HG03095 (cell line): ENCODE data around the gene CDKL4.
"Not testable (repeated sequence)": the region's sequence is repeated elsewhere in the genome, so short reads cannot be mapped to it uniquely, and the experiment has no call there.

Experiments used
- ATAC-seq: cut with Tn5 transposase; IDR thresholded peaks from one replicate; pipeline ENCODE4 v1.9.1; 2021; ENCODE audit warnings: moderate library complexity; ENCODE audit not compliant: unreplicated experiment

Gene CDKL4

GRCh38 chr2:39179974-39180960, 63.5 kb downstream of the CDKL4 start:
- ATAC-seq = no peak

GRCh38 chr2:39178756-39179155, 65.0 kb downstream of the CDKL4 start:
- no peak for ATAC-seq

- no peak for ATAC-seq
Measured at GRCh38 chr2:39176997-39177396, 66.8 kb downstream of the CDKL4 start.

GRCh38 chr2:39175026-39175812, 68.6 kb downstream of the CDKL4 start:
- ATAC-seq = no peak

GRCh38 chr2:39174022-39174421, 69.7 kb downstream of the CDKL4 start:
- no peak for ATAC-seq

DNA sequence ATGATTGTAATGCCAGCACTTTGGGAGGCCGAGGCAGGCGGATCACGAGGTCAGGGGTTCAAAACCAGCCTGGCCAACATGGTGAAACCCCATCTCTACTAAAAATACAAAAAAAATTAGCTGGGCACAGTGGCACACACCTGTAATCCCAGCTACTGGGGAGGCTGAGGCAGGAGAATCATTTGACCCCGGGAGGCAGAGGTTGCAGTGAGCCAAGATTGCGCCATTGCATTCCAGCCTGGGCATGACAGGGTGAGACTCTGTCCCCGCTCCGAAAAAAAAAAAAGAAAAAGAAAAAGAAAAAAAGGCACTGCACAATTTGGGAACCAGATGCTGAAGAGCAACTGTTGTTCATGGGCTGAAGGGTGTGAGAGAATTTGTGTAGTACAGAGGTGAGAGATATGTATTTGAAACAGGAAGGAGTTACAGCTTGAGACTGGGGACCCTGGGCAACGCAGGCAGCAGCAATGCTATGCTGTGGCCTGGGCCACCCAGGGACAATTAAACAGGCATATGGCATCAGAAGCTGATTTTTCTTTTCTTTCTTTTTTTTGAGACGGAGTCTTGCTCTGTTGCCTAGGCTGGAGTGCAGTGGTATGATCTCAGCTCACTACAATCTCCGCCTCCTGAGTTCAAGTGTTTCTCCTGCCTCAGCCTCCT, 71.6 kb downstream of the CDKL4 start:
- ATAC-seq = not testable (repeated sequence)

- ATAC-seq = no peak
Measured at GRCh38 chr2:39171621-39172020, 72.1 kb downstream of the CDKL4 start.

DNA sequence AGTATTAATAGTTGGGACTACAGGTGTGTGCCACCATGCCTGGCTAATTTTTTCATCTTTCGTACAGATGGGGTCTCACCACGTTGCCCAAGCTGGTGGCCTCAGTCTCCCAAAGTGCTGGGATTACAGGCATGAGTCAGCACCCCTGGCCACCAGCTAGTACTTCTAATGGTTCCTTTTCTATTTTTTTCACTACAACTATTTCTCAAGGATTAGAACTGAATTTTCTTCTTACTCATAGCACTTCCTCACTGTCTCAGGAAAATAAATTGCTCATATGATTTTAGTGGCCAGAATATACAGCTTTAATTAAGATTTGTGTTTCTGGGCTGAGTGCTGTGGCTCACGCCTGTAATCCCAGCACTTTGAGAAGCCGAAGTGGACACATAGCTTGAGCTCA, 79.7 kb downstream of the CDKL4 start:
- ATAC-seq = no peak

- ATAC-seq = no peak
Measured at GRCh38 chr2:39160982-39161381, 82.8 kb downstream of the CDKL4 start.

GRCh38 chr2:39159283-39159682, 84.5 kb downstream of the CDKL4 start:
- no peak for ATAC-seq

GRCh38 chr2:39158351-39158750, 85.4 kb downstream of the CDKL4 start:
- ATAC-seq = no peak

DNA sequence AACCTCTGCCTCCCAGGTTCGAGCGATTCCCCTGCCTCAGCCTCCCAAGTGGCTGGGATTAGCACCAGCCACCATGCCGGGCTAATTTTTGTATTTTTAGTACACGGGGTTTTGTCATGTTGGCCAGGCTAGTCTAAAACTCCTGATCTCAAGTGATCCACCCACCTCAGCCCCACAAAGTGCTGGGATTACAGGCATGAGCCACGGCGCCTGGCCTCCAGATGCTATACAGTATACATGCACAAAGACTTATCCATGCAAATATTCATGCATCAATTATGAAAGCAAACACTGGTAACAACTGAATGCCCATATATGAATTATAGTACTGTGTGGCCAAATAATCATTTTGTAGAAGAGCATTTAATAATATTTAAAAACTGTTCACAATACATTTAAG, 86.9 kb downstream of the CDKL4 start:
- no peak for ATAC-seq

- ATAC-seq = no peak
Measured at GRCh38 chr2:39156107-39156506, 87.7 kb downstream of the CDKL4 start.

- not testable (repeated sequence) for ATAC-seq
Measured at GRCh38 chr2:39155573-39155972, 88.2 kb downstream of the CDKL4 start.

- no peak for ATAC-seq
Measured at GRCh38 chr2:39154944-39155343, 88.8 kb downstream of the CDKL4 start.

DNA sequence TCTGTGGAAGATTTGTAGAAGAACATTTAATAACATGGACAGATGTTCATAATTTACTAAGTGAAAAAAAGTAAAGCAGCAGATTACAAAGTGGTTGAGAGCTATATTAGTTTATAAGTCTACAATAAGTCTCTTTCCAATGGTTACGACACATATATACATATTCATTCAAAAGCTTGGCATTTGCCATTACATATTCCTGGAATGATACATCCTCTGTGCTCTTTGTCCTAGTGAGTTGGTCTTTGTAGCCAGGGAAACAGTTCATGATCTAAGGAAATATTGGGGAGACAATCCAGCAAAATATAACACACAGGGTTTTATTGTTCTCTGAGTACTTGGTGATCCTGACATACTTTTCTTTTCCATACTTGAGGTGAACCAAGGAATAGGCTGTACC, 90.5 kb downstream of the CDKL4 start:
- ATAC-seq = no peak

GRCh38 chr2:39152504-39152903, 91.3 kb downstream of the CDKL4 start:
- no peak for ATAC-seq

DNA sequence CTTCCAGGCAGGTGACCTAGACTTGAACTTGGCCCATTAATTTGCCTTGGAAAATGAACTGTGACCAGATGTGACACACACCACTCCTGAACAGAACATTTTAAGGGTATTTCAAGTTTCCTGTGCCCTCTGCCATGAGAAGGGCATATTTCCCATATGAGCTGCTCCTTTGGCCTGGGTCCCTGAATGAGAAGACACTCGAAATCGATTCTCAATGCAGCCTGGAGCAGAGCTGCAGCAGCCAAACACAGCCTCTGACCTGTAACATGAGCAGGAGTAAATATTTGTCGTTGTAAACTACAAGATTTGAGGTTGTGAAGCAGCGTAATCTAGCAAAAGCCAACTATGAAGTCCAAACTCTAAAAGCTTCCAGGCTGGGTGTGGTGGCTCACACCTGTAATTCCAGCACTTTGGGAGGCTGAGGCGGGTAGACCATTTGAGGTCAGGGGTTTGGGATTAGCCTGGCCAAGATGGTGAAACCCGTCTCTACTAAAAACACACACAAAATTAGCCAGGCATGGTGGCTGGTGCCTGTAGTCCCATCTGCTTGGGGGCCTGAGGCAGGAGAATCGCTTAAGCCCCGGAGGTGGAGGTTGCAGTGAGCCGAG, 92.8 kb downstream of the CDKL4 start:
- no peak for ATAC-seq

- no peak for ATAC-seq
Measured at GRCh38 chr2:39150102-39150562, 93.6 kb downstream of the CDKL4 start.

DNA sequence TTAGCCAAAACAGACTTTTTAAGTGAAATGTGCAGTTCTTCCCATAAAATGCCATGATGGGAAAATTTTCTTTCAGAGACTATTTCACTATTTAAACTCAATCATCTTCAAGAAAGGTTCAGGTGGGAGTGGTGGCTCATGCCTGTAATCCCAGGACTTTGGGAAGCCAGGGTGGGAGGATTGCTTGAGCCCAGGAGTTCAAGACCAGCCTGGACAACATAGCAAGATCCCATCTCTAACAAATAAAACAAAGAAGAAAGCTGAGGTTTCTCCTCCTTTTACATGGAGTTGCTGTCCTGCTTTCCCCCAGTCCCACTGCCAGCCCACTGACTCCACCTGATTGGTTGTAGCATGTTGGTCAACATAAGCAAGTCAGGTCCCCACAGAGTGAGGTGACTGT, 97.1 kb downstream of the CDKL4 start:
- no peak for ATAC-seq

DNA sequence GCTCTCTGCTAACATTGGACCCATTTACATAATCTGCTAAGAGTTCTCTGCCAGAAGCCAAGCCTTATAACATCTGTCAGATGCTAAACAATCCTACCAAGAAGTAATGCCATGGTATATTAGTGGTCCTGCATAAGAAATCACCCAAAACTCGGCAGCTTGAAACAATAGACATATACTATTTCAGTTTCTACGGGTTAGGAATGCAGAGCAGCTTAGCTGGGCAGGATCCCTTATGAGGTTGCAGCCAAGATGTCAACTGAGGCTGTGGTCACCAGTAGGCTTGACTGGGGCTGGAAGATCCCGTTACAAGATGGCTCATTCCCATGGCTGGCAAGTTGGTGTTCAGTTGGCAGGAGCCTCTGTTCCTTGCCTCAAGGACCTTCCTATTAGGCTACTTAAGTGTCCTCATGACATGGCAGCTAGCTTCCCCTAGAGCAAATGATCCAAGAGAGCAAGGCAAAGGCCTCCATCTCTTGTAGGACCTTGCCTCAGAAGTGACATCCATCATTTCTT, 97.8 kb downstream of the CDKL4 start:
- no peak for ATAC-seq
